GM23338 (cell line): Measurements from ENCODE around the gene CT47C1. TPM values are rescaled to one million over a fixed set of nuclear protein-coding genes. Genes with fewer than 3 reads are reported as not detected.

Experiments used
- ATAC-seq: fragments of 200-7000 bp; cut with Tn5 transposase; 3 replicates; pipeline ENCODE4 v1.9.1; 2020
- DNase-seq: peaks from one replicate; pipeline ENCODE4 v3.0.0-alpha.2; 2015; ENCODE audit warnings: low spot score
- H2AFZ ChIP-seq: fragments of 200-600 bp; sonication (generic); 2 replicates; pipeline ENCODE4 v1.8.0; 2016; ENCODE audit warnings: antibody characterized with exemption, mild to moderate bottlenecking, moderate library complexity
- H3F3A ChIP-seq: fragments of 200-600 bp; sonication (generic); replicated peaks from 2 replicates; pipeline ENCODE4 v1.8.0; 2017; ENCODE audit warnings: antibody characterized with exemption, mixed run types, low read depth
- H3K27ac ChIP-seq: fragments of 200-600 bp; sonication (generic); 2 replicates; pipeline ENCODE4 v1.6.1; 2016; ENCODE audit warnings: low read depth
- H3K27me3 ChIP-seq: fragments of 200-600 bp; sonication (generic); 2 replicates; pipeline ENCODE4 v1.8.0; 2016; ENCODE audit warnings: mild to moderate bottlenecking, mixed run types, moderate library complexity; ENCODE audit not compliant: insufficient read depth
- H3K36me3 ChIP-seq: fragments of 200-600 bp; sonication (generic); 2 replicates; pipeline ENCODE4 v1.8.0; 2016; ENCODE audit warnings: mild to moderate bottlenecking; ENCODE audit not compliant: insufficient read depth
- H3K4me1 ChIP-seq: fragments of 200-600 bp; sonication (generic); 2 replicates; pipeline ENCODE4 v1.8.0; 2016; ENCODE audit warnings: mild to moderate bottlenecking, moderate library complexity; ENCODE audit not compliant: insufficient read depth
- H3K4me2 ChIP-seq: fragments of 200-600 bp; sonication (generic); 2 replicates; pipeline ENCODE4 v1.7.1; 2017; ENCODE audit warnings: mixed run types
- H3K4me3 ChIP-seq: fragments of 200-600 bp; sonication (generic); 2 replicates; pipeline ENCODE4 v1.6.1; 2016; ENCODE audit warnings: mixed run types
- H3K79me2 ChIP-seq: fragments of 200-600 bp; sonication (generic); replicated peaks from 2 replicates; pipeline ENCODE4 v1.8.0; 2017; ENCODE audit warnings: mild to moderate bottlenecking; ENCODE audit not compliant: insufficient read depth
- H3K9me2 ChIP-seq: fragments of 200-600 bp; sonication (generic); 2 replicates; pipeline ENCODE4 v1.8.0; 2017; ENCODE audit not compliant: insufficient read depth
- H4K20me1 ChIP-seq: fragments of 200-600 bp; sonication (generic); replicated peaks from 2 replicates; pipeline ENCODE4 v1.8.0; 2017; ENCODE audit warnings: mild to moderate bottlenecking; ENCODE audit not compliant: insufficient read depth
- H3K27ac Mint-ChIP-seq: 2 replicates; pipeline ENCODE4 v1.8.0; 2020; ENCODE audit warnings: inconsistent platforms, mild to moderate bottlenecking, moderate library complexity, mixed read lengths
- H3K27me3 Mint-ChIP-seq: 3 replicates; pipeline ENCODE4 v1.8.0; 2022; ENCODE audit warnings: low read depth, mild to moderate bottlenecking, moderate library complexity, mixed read lengths, inconsistent platforms; ENCODE audit not compliant: insufficient read depth, poor library complexity
- H3K36me3 Mint-ChIP-seq: 3 replicates; pipeline ENCODE4 v1.8.0; 2021; ENCODE audit warnings: low read depth, mild to moderate bottlenecking, inconsistent platforms, moderate library complexity, mixed read lengths
- H3K4me1 Mint-ChIP-seq: 3 replicates; pipeline ENCODE4 v1.8.0; 2020; ENCODE audit warnings: mild to moderate bottlenecking, inconsistent platforms, mixed read lengths
- H3K4me3 Mint-ChIP-seq: 3 replicates; pipeline ENCODE4 v1.8.0; 2021; ENCODE audit warnings: moderate library complexity, mild to moderate bottlenecking, inconsistent platforms, mixed read lengths
- H3K9me3 Mint-ChIP-seq: 3 replicates; pipeline ENCODE4 v1.8.0; 2020; ENCODE audit warnings: moderate library complexity, mild to moderate bottlenecking, inconsistent platforms, mixed read lengths
- CREB1 ChIP-seq: fragments of 250-450 bp; sonication (Bioruptor Pico); IDR thresholded peaks from 2 replicates; pipeline ENCODE4 v1.5.0; 2020; ENCODE audit warnings: low read depth, mild to moderate bottlenecking, moderate library complexity
- EZH2 ChIP-seq: fragments of 200-600 bp; sonication (generic); IDR thresholded peaks from one replicate; pipeline ENCODE4 v1.8.0; 2017; ENCODE audit warnings: antibody characterized with exemption, mild to moderate bottlenecking, low read depth; ENCODE audit not compliant: unreplicated experiment
- EZH2phosphoT487 ChIP-seq: fragments of 200-600 bp; sonication (generic); IDR thresholded peaks from one replicate; pipeline ENCODE4 v1.8.1; 2018; ENCODE audit warnings: antibody characterized with exemption; ENCODE audit not compliant: unreplicated experiment
- JUNB ChIP-seq: IDR thresholded peaks from one replicate; pipeline ENCODE4 v1.6.1; 2016; ENCODE audit warnings: antibody characterized with exemption; ENCODE audit not compliant: unreplicated experiment
- NANOG ChIP-seq: IDR thresholded peaks from 2 replicates; pipeline ENCODE4 v1.6.1; 2016; ENCODE audit warnings: antibody characterized with exemption, borderline replicate concordance
- POLR2AphosphoS5 ChIP-seq: IDR thresholded peaks from 2 replicates; pipeline ENCODE4 v1.6.1; 2016; ENCODE audit warnings: antibody characterized with exemption, low read depth
- STAT1 ChIP-seq: IDR thresholded peaks from one replicate; pipeline ENCODE4 v1.6.1; 2016; ENCODE audit warnings: antibody characterized with exemption; ENCODE audit not compliant: unreplicated experiment
- ZNF331 ChIP-seq: fragments of 250-450 bp; sonication (Bioruptor Pico); IDR thresholded peaks from 2 replicates; pipeline ENCODE4 v1.5.0; 2020; ENCODE audit warnings: low read depth, mild to moderate bottlenecking, moderate library complexity
- polyA plus RNA-seq: library from polyadenylated mRNA; unstranded; fragments of >200 nt; fragmentation: Nextera tagmentation; extraction: Ambion mirVana; gene quantifications from 2 replicates; pipeline ENCODE4 v1.2.1, GENCODE V29; 2016
- total RNA-seq: library from RNA; depleted of rRNA; stranded (reverse); fragments of >200 nt; shearing (Covaris generic); gene quantifications from 2 replicates; pipeline ENCODE4 v1.2.3, GENCODE V29; 2014
- TF ChIP-seq, protein P1 (sequence below), 2 experiments: fragments of 200-600 bp in 1 of 2; sonication (generic) in 1 of 2; conservative IDR thresholded peaks; 2 replicates each; pipeline versions ENCODE4 v1.5.1 to v1.6.1; 2016 to 2017; ENCODE audit warnings: antibody characterized with exemption in 2 of 2, low read depth in 2 of 2, mild to moderate bottlenecking in 2 of 2, moderate library complexity in 1 of 2
- TF ChIP-seq, protein P2 (sequence below): IDR thresholded peaks from 2 replicates; pipeline ENCODE4 v1.6.1; 2016; ENCODE audit warnings: antibody characterized with exemption
- TF ChIP-seq, protein P3 (sequence below): IDR thresholded peaks from one replicate; pipeline ENCODE4 v1.6.1; 2018; ENCODE audit warnings: antibody characterized with exemption; ENCODE audit not compliant: unreplicated experiment

The CT47C1 gene
- total and polyA plus RNA-seq, 2 experiments from 2014 or later = not detected

DNA sequence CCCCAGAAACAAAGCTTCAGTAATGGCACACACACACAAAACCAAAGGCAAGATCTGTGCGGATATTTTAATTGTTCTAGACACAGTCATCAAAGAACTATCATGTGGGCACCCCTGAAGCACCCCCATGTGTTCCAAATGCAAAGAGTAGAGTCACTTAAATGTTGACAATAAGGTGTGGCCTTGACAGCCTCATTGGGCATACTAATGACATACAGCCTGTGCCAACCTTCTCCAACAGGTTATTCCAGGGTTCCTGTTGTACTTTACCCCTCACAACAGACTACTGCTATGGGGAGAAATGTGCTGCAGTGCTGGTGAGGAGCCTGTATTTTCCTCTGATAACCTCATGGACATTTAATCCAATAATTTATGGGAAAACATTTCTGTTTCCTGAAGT, 29.8 kb upstream of the CT47C1 start:
- H3K27ac Mint-ChIP-seq = no peak overlapping the region
- H3K4me3 Mint-ChIP-seq = no peak overlapping the region
- H3K27me3 Mint-ChIP-seq = peaks cover 2% of the 10 kb centered on the region
- no peaks in the 10 kb centered on the region for H3K9me3 Mint-ChIP-seq
- H3K36me3 Mint-ChIP-seq = no peaks in the 10 kb centered on the region
- H3K4me1 Mint-ChIP-seq = peaks cover 5% of the 10 kb centered on the region; the same call in 1 of the 3 replicates
- Histone ChIP-seq H3F3A (no peaks in the 10 kb centered on the region), H4K20me1 (no peaks in the 10 kb centered on the region), H3K4me3 (no peak overlapping the region), H3K4me2 (no peak overlapping the region), H3K36me3 (no peaks in the 10 kb centered on the region), H3K4me1 (no peaks in the 10 kb centered on the region), H3K79me2 (no peaks in the 10 kb centered on the region), H3K27ac (no peak overlapping the region), H2AFZ (no peak overlapping the region), H3K9me2 (no peaks in the 10 kb centered on the region), H3K27me3 (no peaks in the 10 kb centered on the region)
- no peak for DNase-seq
- ATAC-seq = no peak
- TF ChIP-seq, protein P1, sequence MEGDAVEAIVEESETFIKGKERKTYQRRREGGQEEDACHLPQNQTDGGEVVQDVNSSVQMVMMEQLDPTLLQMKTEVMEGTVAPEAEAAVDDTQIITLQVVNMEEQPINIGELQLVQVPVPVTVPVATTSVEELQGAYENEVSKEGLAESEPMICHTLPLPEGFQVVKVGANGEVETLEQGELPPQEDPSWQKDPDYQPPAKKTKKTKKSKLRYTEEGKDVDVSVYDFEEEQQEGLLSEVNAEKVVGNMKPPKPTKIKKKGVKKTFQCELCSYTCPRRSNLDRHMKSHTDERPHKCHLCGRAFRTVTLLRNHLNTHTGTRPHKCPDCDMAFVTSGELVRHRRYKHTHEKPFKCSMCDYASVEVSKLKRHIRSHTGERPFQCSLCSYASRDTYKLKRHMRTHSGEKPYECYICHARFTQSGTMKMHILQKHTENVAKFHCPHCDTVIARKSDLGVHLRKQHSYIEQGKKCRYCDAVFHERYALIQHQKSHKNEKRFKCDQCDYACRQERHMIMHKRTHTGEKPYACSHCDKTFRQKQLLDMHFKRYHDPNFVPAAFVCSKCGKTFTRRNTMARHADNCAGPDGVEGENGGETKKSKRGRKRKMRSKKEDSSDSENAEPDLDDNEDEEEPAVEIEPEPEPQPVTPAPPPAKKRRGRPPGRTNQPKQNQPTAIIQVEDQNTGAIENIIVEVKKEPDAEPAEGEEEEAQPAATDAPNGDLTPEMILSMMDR (conservative IDR thresholded peaks at IDR 0.05; ENCODE audit: low read depth in 2 of 2) = no peak
- TF ChIP-seq NANOG (no peak), EZH2 (no peak), ZNF331 (CRISPR knock-in tag) (no peak), STAT1 (no peak), EZH2phosphoT487 (no peak), CREB1 (no peak), POLR2AphosphoS5 (no peak)
- TF ChIP-seq, protein P2, sequence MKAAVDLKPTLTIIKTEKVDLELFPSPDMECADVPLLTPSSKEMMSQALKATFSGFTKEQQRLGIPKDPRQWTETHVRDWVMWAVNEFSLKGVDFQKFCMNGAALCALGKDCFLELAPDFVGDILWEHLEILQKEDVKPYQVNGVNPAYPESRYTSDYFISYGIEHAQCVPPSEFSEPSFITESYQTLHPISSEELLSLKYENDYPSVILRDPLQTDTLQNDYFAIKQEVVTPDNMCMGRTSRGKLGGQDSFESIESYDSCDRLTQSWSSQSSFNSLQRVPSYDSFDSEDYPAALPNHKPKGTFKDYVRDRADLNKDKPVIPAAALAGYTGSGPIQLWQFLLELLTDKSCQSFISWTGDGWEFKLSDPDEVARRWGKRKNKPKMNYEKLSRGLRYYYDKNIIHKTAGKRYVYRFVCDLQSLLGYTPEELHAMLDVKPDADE = no peak
- TF ChIP-seq, protein P3, sequence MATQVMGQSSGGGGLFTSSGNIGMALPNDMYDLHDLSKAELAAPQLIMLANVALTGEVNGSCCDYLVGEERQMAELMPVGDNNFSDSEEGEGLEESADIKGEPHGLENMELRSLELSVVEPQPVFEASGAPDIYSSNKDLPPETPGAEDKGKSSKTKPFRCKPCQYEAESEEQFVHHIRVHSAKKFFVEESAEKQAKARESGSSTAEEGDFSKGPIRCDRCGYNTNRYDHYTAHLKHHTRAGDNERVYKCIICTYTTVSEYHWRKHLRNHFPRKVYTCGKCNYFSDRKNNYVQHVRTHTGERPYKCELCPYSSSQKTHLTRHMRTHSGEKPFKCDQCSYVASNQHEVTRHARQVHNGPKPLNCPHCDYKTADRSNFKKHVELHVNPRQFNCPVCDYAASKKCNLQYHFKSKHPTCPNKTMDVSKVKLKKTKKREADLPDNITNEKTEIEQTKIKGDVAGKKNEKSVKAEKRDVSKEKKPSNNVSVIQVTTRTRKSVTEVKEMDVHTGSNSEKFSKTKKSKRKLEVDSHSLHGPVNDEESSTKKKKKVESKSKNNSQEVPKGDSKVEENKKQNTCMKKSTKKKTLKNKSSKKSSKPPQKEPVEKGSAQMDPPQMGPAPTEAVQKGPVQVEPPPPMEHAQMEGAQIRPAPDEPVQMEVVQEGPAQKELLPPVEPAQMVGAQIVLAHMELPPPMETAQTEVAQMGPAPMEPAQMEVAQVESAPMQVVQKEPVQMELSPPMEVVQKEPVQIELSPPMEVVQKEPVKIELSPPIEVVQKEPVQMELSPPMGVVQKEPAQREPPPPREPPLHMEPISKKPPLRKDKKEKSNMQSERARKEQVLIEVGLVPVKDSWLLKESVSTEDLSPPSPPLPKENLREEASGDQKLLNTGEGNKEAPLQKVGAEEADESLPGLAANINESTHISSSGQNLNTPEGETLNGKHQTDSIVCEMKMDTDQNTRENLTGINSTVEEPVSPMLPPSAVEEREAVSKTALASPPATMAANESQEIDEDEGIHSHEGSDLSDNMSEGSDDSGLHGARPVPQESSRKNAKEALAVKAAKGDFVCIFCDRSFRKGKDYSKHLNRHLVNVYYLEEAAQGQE = no peak

DNA sequence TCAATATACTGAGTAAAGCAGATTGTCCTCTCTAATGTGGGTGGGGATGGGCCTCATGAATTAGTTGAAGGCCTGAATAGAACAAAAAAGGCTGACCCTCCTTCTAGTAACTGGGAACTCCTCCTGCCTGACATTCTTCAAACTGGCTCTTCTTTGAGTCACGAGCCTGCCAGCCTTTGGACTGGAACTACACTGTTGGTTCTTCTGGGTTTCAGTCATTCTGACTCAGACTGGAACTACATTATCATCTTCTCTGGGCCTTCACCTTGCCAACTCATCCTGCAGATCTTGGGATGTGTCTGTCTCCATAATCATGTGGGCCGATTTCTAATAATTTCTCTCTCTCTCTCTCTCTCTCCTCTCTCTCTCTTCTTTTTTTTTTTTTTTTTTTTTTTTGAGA, 26.9 kb upstream of the CT47C1 start:
- no peaks in the 10 kb centered on the region for H3K27me3 ChIP-seq
- no peak overlapping the region for H3K27ac ChIP-seq
- DNase-seq (no peak), ATAC-seq (no peak)
- Mint-ChIP-seq H3K27me3 (peaks cover 4% of the 10 kb centered on the region), H3K4me3 (no peak overlapping the region), H3K36me3 (no peaks in the 10 kb centered on the region), H3K4me1 (no peaks in the 10 kb centered on the region), H3K9me3 (no peaks in the 10 kb centered on the region), H3K27ac (no peak overlapping the region)
- H3F3A ChIP-seq = no peaks in the 10 kb centered on the region
- no peaks in the 10 kb centered on the region for H3K79me2 ChIP-seq
- no peak overlapping the region for H3K4me3 ChIP-seq
- no peaks in the 10 kb centered on the region for H4K20me1 ChIP-seq
- no peak overlapping the region for H3K4me2 ChIP-seq
- H3K9me2 ChIP-seq = no peaks in the 10 kb centered on the region
- no peaks in the 10 kb centered on the region for H3K4me1 ChIP-seq
- H2AFZ ChIP-seq = no peak overlapping the region
- no peaks in the 10 kb centered on the region for H3K36me3 ChIP-seq
- TF ChIP-seq EZH2phosphoT487 (no peak), EZH2 (no peak), POLR2AphosphoS5 (no peak), STAT1 (no peak), JUNB (no peak)
- TF ChIP-seq, protein P2 = no peak
